Choroid plexus epithelial cell (primary cell): Measurements from ENCODE around the gene OARD1.

Experiments used
- DNase-seq: peaks from one replicate; pipeline ENCODE4 v3.0.0-alpha.2; 2010; ENCODE audit warnings: low read depth
- H3K4me3 ChIP-seq: 2 replicates; pipeline ENCODE4 v1.5.1; 2011; ENCODE audit warnings: low read depth, mild to moderate bottlenecking, control low read depth, low read length, moderate library complexity
- CTCF ChIP-seq: conservative IDR thresholded peaks from 2 replicates; pipeline ENCODE4 v1.5.1; 2011; ENCODE audit warnings: low read depth, mild to moderate bottlenecking, control low read depth, inconsistent platforms, low read length, moderate library complexity

The OARD1 gene

GRCh38 chr6:41085182-41085581 is 13.0 kb upstream of the OARD1 start:
- no peak overlapping the region for H3K4me3 ChIP-seq
- DNase-seq, result no peak
- no peak for TF ChIP-seq CTCF

- no peak overlapping the region for H3K4me3 ChIP-seq
- no peak for DNase-seq
- TF ChIP-seq CTCF, result no peak
Measured at GRCh38 chr6:41083072-41083471, 10.9 kb upstream of the OARD1 start.

- no peak for DNase-seq
- TF ChIP-seq CTCF, result no peak
- H3K4me3 ChIP-seq, result no peak overlapping the region
Measured at GRCh38 chr6:41080621-41081020, 8.5 kb upstream of the OARD1 start.

- no peak overlapping the region for H3K4me3 ChIP-seq
- DNase-seq, result no peak
- no peak for TF ChIP-seq CTCF
Measured at GRCh38 chr6:41079080-41079479, 6.9 kb upstream of the OARD1 start.

- DNase-seq, result no peak
- no peak overlapping the region for H3K4me3 ChIP-seq
- TF ChIP-seq CTCF, result no peak
Measured at GRCh38 chr6:41078101-41078500, 5.9 kb upstream of the OARD1 start.

GRCh38 chr6:41077536-41077935 is 5.4 kb upstream of the OARD1 start:
- no peak for TF ChIP-seq CTCF
- no peak overlapping the region for H3K4me3 ChIP-seq
- no peak for DNase-seq

GRCh38 chr6:41075651-41076626 is 3.8 kb upstream of the OARD1 start:
- no peak overlapping the region for H3K4me3 ChIP-seq
- no peak for DNase-seq
- no peak for TF ChIP-seq CTCF
